Caco-2 (cell line): ENCODE results near the gene HOXB4. TPM values are rescaled to one million over a fixed set of nuclear protein-coding genes. Genes with fewer than 3 reads are reported as not detected.

Experiments
- BruUV-seq: library from RNA; stranded (reverse); fragments of 400-500 nt; replicated peaks from 2 replicates; lab custom pipeline; 2021; lab: Mats Ljungman, UMichigan
- CTCF ChIA-PET: fragments of 300-600 bp; sonication (Branson Sonifier 250); formaldehyde crosslinking; loops from one replicate; lab custom pipeline; 2022; ENCODE audit warnings: antibody characterized with exemption; lab: Charles Lee
- POLR2A ChIA-PET: fragments of 300-600 bp; sonication (Branson Sonifier 250); formaldehyde crosslinking; loops from one replicate; lab custom pipeline; 2022; ENCODE audit warnings: antibody characterized with exemption; lab: Charles Lee
- DNase-seq, 2 experiments: peaks; one replicate each; pipeline versions ENCODE4 v3.0.0 to v3.0.0-alpha.2; 2020 to 2022
- H3K27me3 ChIP-seq: replicated peaks from 2 replicates; pipeline ENCODE4 v1.6.0; 2011; ENCODE audit warnings: low read length; ENCODE audit not compliant: control insufficient read depth, insufficient read depth
- H3K36me3 ChIP-seq: 2 replicates; pipeline ENCODE4 v1.5.1; 2011; ENCODE audit warnings: low read length; ENCODE audit not compliant: control insufficient read depth, insufficient read depth
- H3K4me1 ChIP-seq: fragments of 250-450 bp; sonication (Bioruptor Pico); 2 replicates; pipeline ENCODE4 v1.5.1; 2020; ENCODE audit warnings: mild to moderate bottlenecking
- H3K4me3 ChIP-seq: 2 replicates; pipeline ENCODE4 v1.5.1; 2011; ENCODE audit warnings: low read depth, mild to moderate bottlenecking, control low read depth, low read length
- H3K9me3 ChIP-seq: fragments of 250-450 bp; sonication (Bioruptor Pico); 2 replicates; pipeline ENCODE4 v1.5.1; 2020; ENCODE audit warnings: mild to moderate bottlenecking, moderate library complexity
- H3K27ac Mint-ChIP-seq: one replicate; pipeline ENCODE4 v1.8.0; 2022; ENCODE audit warnings: mixed read lengths; ENCODE audit not compliant: unreplicated experiment
- H3K27me3 Mint-ChIP-seq: one replicate; pipeline ENCODE4 v1.8.0; 2022; ENCODE audit warnings: mixed read lengths; ENCODE audit not compliant: insufficient read depth, unreplicated experiment
- H3K36me3 Mint-ChIP-seq: one replicate; pipeline ENCODE4 v1.8.0; 2022; ENCODE audit warnings: mild to moderate bottlenecking, mixed read lengths; ENCODE audit not compliant: insufficient read depth, unreplicated experiment
- H3K4me1 Mint-ChIP-seq: one replicate; pipeline ENCODE4 v1.8.0; 2022; ENCODE audit warnings: low read depth, mixed read lengths; ENCODE audit not compliant: unreplicated experiment
- H3K4me3 Mint-ChIP-seq: one replicate; pipeline ENCODE4 v1.8.0; 2022; ENCODE audit warnings: mild to moderate bottlenecking, moderate library complexity, mixed read lengths; ENCODE audit not compliant: unreplicated experiment
- H3K9me3 Mint-ChIP-seq: one replicate; pipeline ENCODE4 v1.8.0; 2022; ENCODE audit warnings: mixed read lengths; ENCODE audit not compliant: unreplicated experiment
- CTCF ChIP-seq, 2 experiments: fragments of 200-600 bp in 1 of 2; IDR thresholded peaks; 1 replicate in 1 of 2; 2 replicates in 1 of 2; pipeline versions ENCODE4 v1.5.1 to v1.8.0; 2011 to 2022; ENCODE audit warnings: antibody characterized with exemption in 1 of 2, control low read depth in 1 of 2, inconsistent platforms in 1 of 2, low read depth in 1 of 2, low read length in 1 of 2, mild to moderate bottlenecking in 1 of 2, moderate library complexity in 1 of 2; ENCODE audit not compliant: insufficient read depth in 1 of 2, severe bottlenecking in 1 of 2, unreplicated experiment in 1 of 2
- intact Hi-C: fragments of 100-400 bp; cut with micrococcal nuclease; formaldehyde crosslinking; loops from one replicate; pipeline ENCODE4 v1.10.0; 2022; ENCODE audit not compliant: unreplicated experiment
- total RNA-seq: library from RNA; stranded (reverse); gene quantifications from 2 replicates; pipeline ENCODE4 v1.2.3, GENCODE V29; 2022

HOXB4 gene
- total RNA-seq, 1 experiment from 2014 or later = 3.4 TPM

- Mint-ChIP-seq H3K9me3 (no peaks in the 10 kb centered on the region), H3K27ac (no peak overlapping the region), H3K36me3 (no peaks in the 10 kb centered on the region), H3K27me3 (no peaks in the 10 kb centered on the region), H3K4me1 (peaks cover 7% of the 10 kb centered on the region), H3K4me3 (no peak overlapping the region)
- no peaks in the 10 kb centered on the region for H3K36me3 ChIP-seq
- POLR2A ChIA-PET = no interaction called here
- H3K4me3 ChIP-seq = no peak overlapping the region
- H3K9me3 ChIP-seq = no peaks in the 10 kb centered on the region
- intact Hi-C loops = loop anchor here (2.0 kb wide), 1 partner anchor 61 kb away; no protein-coding TSS in a partner anchor
- no TSS peak for BruUV-seq
- peaks cover 9% of the 10 kb centered on the region for H3K4me1 ChIP-seq
- peak in 1 of 2 experiments; percentile 5 for TF ChIP-seq CTCF (IDR thresholded peaks at IDR 0.05; ENCODE audit: insufficient read depth in 1 of 2, low read depth in 1 of 2, low read length in 1 of 2, severe bottlenecking in 1 of 2, unreplicated experiment in 1 of 2)
- CTCF ChIA-PET = no interaction called here
- no peak for DNase-seq
- no peaks in the 10 kb centered on the region; the same call in 1 of the 2 replicates for H3K27me3 ChIP-seq
These were observed 24.3 kb downstream of the HOXB4 start for GRCh38 chr17:48553826-48554225.

GRCh38 chr17:48553190-48553547, 25.0 kb downstream of the HOXB4 start:
- H3K27ac Mint-ChIP-seq = no peak overlapping the region
- no peak overlapping the region for H3K4me3 Mint-ChIP-seq

DNA sequence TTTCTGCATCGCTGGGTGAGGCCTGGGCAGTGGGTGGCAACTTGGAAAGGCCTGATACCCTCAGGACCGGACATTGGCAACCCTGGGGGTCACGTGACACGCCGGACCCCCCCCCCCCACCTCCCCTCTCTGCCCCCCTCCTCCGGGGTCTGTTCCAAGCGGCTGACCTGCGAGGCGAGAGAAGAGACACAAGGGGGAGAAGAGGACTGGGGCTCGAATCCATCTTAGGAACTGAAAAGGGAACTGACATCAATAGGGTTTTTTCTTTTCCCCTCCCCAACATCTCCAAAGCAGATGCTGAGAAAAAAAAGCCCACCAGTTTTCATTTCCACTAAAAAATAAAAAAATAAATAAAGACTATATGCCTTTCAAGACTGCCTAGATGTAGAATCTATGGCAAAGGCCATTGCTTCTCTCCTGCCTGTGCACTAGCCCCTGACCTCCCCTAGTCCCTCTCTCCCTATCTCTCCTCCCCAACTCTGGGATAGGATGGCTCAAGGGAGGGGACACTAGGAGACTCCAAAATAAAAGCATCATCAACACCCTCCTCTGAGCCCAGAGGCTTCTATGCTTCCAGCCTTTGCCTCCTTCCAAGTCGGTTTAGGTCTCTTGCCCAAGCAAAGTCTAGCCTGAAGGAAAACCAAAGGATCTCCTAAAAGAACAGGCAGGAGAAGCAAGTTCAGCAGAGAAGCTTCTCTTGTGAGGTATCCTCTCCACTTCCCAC, 25.5 kb downstream of the HOXB4 start:
- Mint-ChIP-seq H3K27me3 (no peaks in the 10 kb centered on the region), H3K4me3 (no peak overlapping the region), H3K4me1 (peaks cover 7% of the 10 kb centered on the region), H3K9me3 (no peaks in the 10 kb centered on the region), H3K27ac (no peak overlapping the region), H3K36me3 (no peaks in the 10 kb centered on the region)
- BruUV-seq = no TSS peak
- no peak for TF ChIP-seq CTCF (IDR thresholded peaks at IDR 0.05; ENCODE audit: insufficient read depth in 1 of 2, low read depth in 1 of 2, low read length in 1 of 2, severe bottlenecking in 1 of 2, unreplicated experiment in 1 of 2)
- Histone ChIP-seq H3K4me3 (no peak overlapping the region), H3K9me3 (no peaks in the 10 kb centered on the region), H3K27me3 (no peaks in the 10 kb centered on the region; the same call in 1 of the 2 replicates), H3K36me3 (no peaks in the 10 kb centered on the region), H3K4me1 (peaks cover 9% of the 10 kb centered on the region)
- no peak for DNase-seq
- intact Hi-C loops = no loop called here
- ChIA-PET POLR2A (interaction anchor here (0.9 kb wide), 1 partner anchor 47 kb away, joined by 3 read pairs; no protein-coding TSS in a partner anchor), CTCF (no interaction called here)

More at GRCh38 chr17:48553190-48553547, 25.0 kb downstream of the HOXB4 start:
- Mint-ChIP-seq H3K27me3 (no peaks in the 10 kb centered on the region), H3K36me3 (no peaks in the 10 kb centered on the region), H3K4me1 (peaks cover 7% of the 10 kb centered on the region), H3K9me3 (no peaks in the 10 kb centered on the region)
- intact Hi-C loops = no loop called here
- H3K4me3 ChIP-seq = no peak overlapping the region
- ChIA-PET POLR2A (no interaction called here), CTCF (interaction anchor here (0.6 kb wide), 1 partner anchor 142 kb away, joined by 3 read pairs; no protein-coding TSS in a partner anchor)
- TF ChIP-seq CTCF (IDR thresholded peaks at IDR 0.05; ENCODE audit: insufficient read depth in 1 of 2, low read depth in 1 of 2, low read length in 1 of 2, severe bottlenecking in 1 of 2, unreplicated experiment in 1 of 2) = no peak
- H3K4me1 ChIP-seq = peaks cover 9% of the 10 kb centered on the region
- no peaks in the 10 kb centered on the region for H3K36me3 ChIP-seq
- no peaks in the 10 kb centered on the region; the same call in 1 of the 2 replicates for H3K27me3 ChIP-seq
- no peak for DNase-seq
- no TSS peak for BruUV-seq
- no peaks in the 10 kb centered on the region for H3K9me3 ChIP-seq
